CD4-positive, alpha-beta T cell (primary cell): ENCODE data around the gene FN3K. TPM values are rescaled to one million over a fixed set of nuclear protein-coding genes. Genes with fewer than 3 reads are reported as not detected.

ENCODE experiments used
- ATAC-seq: fragments of 200-7000 bp; cut with Tn5 transposase; one replicate; pipeline ENCODE4 v1.10.0; 2022; ENCODE audit warnings: mild to moderate bottlenecking; ENCODE audit not compliant: poor library complexity
- CTCF ChIA-PET: fragments of 350-600 bp; sonication (Branson Sonifier 250); formaldehyde crosslinking; loops from one replicate; lab custom pipeline; 2021; ENCODE audit warnings: antibody characterized with exemption, inconsistent platforms; lab: Charles Lee
- POLR2A ChIA-PET: fragments of 350-600 bp; sonication (Branson Sonifier 250); formaldehyde crosslinking; loops from one replicate; lab custom pipeline; 2021; ENCODE audit warnings: antibody characterized with exemption, inconsistent platforms; lab: Charles Lee
- DNase-seq, 14 experiments: peaks; one replicate each; pipeline ENCODE4 v3.0.0-alpha.2; 2013 to 2020; ENCODE audit warnings: mixed read lengths in 2 of 14
- H3K27ac ChIP-seq, 2 donors: one replicate each; pipeline versions ENCODE4 v1.5.1 to v1.7.0; 2013; ENCODE audit warnings: low read length in 2 of 2, low read depth in 1 of 2, mild to moderate bottlenecking in 1 of 2
- H3K27me3 ChIP-seq, 2 experiments: 1 replicate in 1 of 2; 2 replicates in 1 of 2; pipeline versions ENCODE4 v1.6.1 to v1.7.0; 2013; ENCODE audit warnings: low read length in 2 of 2, control low read depth in 1 of 2, mild to moderate bottlenecking in 1 of 2, moderate library complexity in 1 of 2; ENCODE audit not compliant: insufficient read depth in 2 of 2, control insufficient read depth in 1 of 2
- H3K36me3 ChIP-seq: one replicate; pipeline ENCODE4 v1.6.1; 2013; ENCODE audit warnings: low read length, control low read depth; ENCODE audit not compliant: insufficient read depth
- H3K4me1 ChIP-seq: one replicate; pipeline ENCODE4 v1.6.1; 2013; ENCODE audit warnings: low read length, control low read depth; ENCODE audit not compliant: insufficient read depth
- H3K4me3 ChIP-seq: one replicate; pipeline ENCODE4 v1.5.1; 2013; ENCODE audit warnings: mild to moderate bottlenecking, low read length, moderate library complexity
- H3K9me3 ChIP-seq, 2 experiments: 1 replicate in 1 of 2; 2 replicates in 1 of 2; pipeline versions ENCODE4 v1.6.1 to v1.7.0; 2013; ENCODE audit warnings: low read length in 2 of 2, mild to moderate bottlenecking in 2 of 2, control low read depth in 1 of 2, moderate library complexity in 1 of 2; ENCODE audit not compliant: control insufficient read depth in 1 of 2, insufficient read depth in 1 of 2
- H3K27ac Mint-ChIP-seq: one replicate; pipeline ENCODE4 v1.8.0; 2020; ENCODE audit warnings: mixed read lengths
- H3K27me3 Mint-ChIP-seq: one replicate; pipeline ENCODE4 v1.8.0; 2021; ENCODE audit warnings: mixed read lengths
- H3K36me3 Mint-ChIP-seq: one replicate; pipeline ENCODE4 v1.8.0; 2021; ENCODE audit warnings: low read depth, mixed read lengths
- H3K4me1 Mint-ChIP-seq: one replicate; pipeline ENCODE4 v1.8.0; 2021; ENCODE audit warnings: low read depth, mixed read lengths
- H3K4me3 Mint-ChIP-seq: one replicate; pipeline ENCODE4 v1.8.0; 2020; ENCODE audit warnings: mild to moderate bottlenecking, mixed read lengths
- H3K9me3 Mint-ChIP-seq: one replicate; pipeline ENCODE4 v1.8.0; 2020; ENCODE audit warnings: mixed read lengths
- intact Hi-C, 2 experiments: fragments of 100-400 bp; cut with DNase I in 1 of 2; cut with micrococcal nuclease in 1 of 2; formaldehyde crosslinking; loops; one replicate each; pipeline versions ENCODE4 v1.15.1 to v1.9.0; 2023 to 2025; cut with DNase I, micrococcal nuclease
- total RNA-seq, 174 experiments: library from RNA in 2 of 174; stranded (reverse) in 2 of 174; gene quantifications; one replicate each; pipeline ENCODE4 v1.2.3 and lab custom pipeline; 2021 to 2026
- TF ChIP-seq, protein P1 (sequence below): fragments of 200-600 bp; IDR thresholded peaks from one replicate; pipeline ENCODE4 v1.8.0; 2022; ENCODE audit warnings: antibody characterized with exemption, mild to moderate bottlenecking

FN3K gene
- total RNA-seq, 2 experiments from 2014 or later, result 4.2 to 4.9 TPM

- no peak overlapping the region for H3K4me3 ChIP-seq
- H3K27me3 ChIP-seq, result no peaks in the 10 kb centered on the region
- Mint-ChIP-seq H3K9me3 (no peaks in the 10 kb centered on the region), H3K4me1 (no peaks in the 10 kb centered on the region), H3K27ac (no peak overlapping the region), H3K27me3 (no peaks in the 10 kb centered on the region), H3K4me3 (no peak overlapping the region), H3K36me3 (peaks cover 5% of the 10 kb centered on the region)
- ATAC-seq (no peak), DNase-seq (no peak)
- CTCF ChIA-PET, result no interaction called here
- H3K27ac ChIP-seq, result no peak overlapping the region
- TF ChIP-seq, protein P1, sequence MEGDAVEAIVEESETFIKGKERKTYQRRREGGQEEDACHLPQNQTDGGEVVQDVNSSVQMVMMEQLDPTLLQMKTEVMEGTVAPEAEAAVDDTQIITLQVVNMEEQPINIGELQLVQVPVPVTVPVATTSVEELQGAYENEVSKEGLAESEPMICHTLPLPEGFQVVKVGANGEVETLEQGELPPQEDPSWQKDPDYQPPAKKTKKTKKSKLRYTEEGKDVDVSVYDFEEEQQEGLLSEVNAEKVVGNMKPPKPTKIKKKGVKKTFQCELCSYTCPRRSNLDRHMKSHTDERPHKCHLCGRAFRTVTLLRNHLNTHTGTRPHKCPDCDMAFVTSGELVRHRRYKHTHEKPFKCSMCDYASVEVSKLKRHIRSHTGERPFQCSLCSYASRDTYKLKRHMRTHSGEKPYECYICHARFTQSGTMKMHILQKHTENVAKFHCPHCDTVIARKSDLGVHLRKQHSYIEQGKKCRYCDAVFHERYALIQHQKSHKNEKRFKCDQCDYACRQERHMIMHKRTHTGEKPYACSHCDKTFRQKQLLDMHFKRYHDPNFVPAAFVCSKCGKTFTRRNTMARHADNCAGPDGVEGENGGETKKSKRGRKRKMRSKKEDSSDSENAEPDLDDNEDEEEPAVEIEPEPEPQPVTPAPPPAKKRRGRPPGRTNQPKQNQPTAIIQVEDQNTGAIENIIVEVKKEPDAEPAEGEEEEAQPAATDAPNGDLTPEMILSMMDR, result no peak
- H3K36me3 ChIP-seq, result no peaks in the 10 kb centered on the region
- no peaks in the 10 kb centered on the region for H3K4me1 ChIP-seq
- POLR2A ChIA-PET, result no interaction called here
- H3K9me3 ChIP-seq, result no peaks in the 10 kb centered on the region
- intact Hi-C loops, result no loop called here
Observed at GRCh38 chr17:82687871-82688270, 47.5 kb upstream of the FN3K start.

DNA sequence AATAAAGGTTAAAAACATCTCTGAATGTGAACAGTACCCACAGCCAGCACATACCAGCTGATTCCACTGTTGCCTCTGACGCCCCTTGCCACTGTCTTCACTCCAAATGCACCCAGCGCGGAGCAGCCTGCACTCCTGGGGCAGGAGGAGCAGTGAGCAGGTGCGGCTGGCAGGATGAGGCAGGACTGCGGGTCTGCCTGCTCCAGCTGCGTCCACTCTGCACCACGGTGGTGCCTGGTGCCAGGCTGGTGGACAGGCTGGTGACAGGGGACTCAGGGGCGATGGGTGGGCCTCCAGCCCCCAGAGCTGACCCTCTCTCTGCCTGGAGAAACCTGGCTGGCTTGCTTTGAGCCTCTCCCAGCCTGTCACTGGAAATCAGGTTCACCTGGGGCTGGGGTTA, 46.3 kb upstream of the FN3K start:
- no peak overlapping the region for H3K4me3 Mint-ChIP-seq
- ATAC-seq (no peak), DNase-seq (no peak)
- Histone ChIP-seq H3K27ac (no peak overlapping the region), H3K36me3 (no peaks in the 10 kb centered on the region), H3K9me3 (peaks cover 0 to 10% of the 10 kb centered on the region in 2 experiments), H3K4me3 (no peak overlapping the region), H3K27me3 (no peaks in the 10 kb centered on the region), H3K4me1 (no peaks in the 10 kb centered on the region)
- TF ChIP-seq, protein P1, result no peak
- no peak overlapping the region for H3K27ac Mint-ChIP-seq
- no peaks in the 10 kb centered on the region for H3K4me1 Mint-ChIP-seq
- POLR2A ChIA-PET, result no interaction called here
- intact Hi-C loops, result no loop called here
- H3K27me3 Mint-ChIP-seq, result no peaks in the 10 kb centered on the region
- no peaks in the 10 kb centered on the region for H3K9me3 Mint-ChIP-seq
- peaks cover 5% of the 10 kb centered on the region for H3K36me3 Mint-ChIP-seq
- CTCF ChIA-PET, result no interaction called here

DNA sequence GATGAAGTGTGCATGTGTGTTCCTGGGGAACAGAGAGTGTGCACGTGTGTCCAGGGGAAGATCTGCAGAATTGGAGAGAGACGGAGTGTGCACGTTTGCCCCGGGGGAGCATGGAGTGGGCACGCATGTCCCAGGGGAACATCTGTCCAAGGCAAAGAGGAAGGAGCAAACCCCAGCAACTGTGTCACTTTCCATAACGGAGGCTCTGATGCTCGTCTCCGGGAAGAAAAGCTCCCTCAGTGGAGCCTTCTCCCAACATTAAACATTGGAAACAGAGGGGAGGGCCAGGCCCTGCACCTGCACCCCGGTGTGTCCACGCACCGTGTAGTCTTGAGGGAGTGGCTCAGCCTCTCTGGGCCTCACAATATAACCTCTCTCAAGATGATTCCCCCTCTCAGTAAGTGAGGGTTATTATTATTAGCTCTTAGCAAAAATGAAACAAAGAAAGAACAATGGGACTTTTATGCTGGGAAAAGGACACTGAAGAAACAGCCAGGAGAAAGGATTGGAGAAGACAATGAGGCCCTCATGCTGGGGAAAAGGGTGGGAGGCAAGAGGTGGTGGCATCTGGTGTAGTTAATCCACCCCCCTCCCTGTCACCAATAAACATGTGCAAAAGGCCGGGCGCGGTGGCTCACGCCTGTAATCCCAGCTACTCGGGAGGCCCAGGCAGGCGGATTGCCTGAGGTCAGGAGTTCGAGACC, 44.5 kb upstream of the FN3K start:
- H3K4me3 ChIP-seq, result no peak overlapping the region
- Mint-ChIP-seq H3K27ac (no peak overlapping the region), H3K36me3 (peaks cover 11% of the 10 kb centered on the region), H3K4me3 (no peak overlapping the region), H3K27me3 (no peaks in the 10 kb centered on the region), H3K9me3 (peaks cover 5% of the 10 kb centered on the region), H3K4me1 (no peaks in the 10 kb centered on the region)
- no peak overlapping the region for H3K27ac ChIP-seq
- DNase-seq, result no peak
- no peaks in the 10 kb centered on the region for H3K27me3 ChIP-seq
- H3K4me1 ChIP-seq, result no peaks in the 10 kb centered on the region
- TF ChIP-seq, protein P1, result no peak
- peaks cover 7 to 18% of the 10 kb centered on the region in 2 experiments for H3K9me3 ChIP-seq
- no peaks in the 10 kb centered on the region for H3K36me3 ChIP-seq
- intact Hi-C loops, result no loop called here
- ATAC-seq, result no peak
- ChIA-PET CTCF (no interaction called here), POLR2A (no interaction called here)
